ENCODE results near the gene OR51A4. TPM values are rescaled to one million over a fixed set of nuclear protein-coding genes. Genes with fewer than 3 reads are reported as not detected.
A peak's percentile ranks its signal among the peaks of the same experiment; 100 is the strongest.

OR51A4 gene
- total RNA-seq (2014; rRNA removed; shearing (Covaris generic)) (not detected in 2 replicates), polyA plus RNA-seq (2016; fragmentation: Nextera tagmentation; extraction: Ambion mirVana) (not detected in 2 replicates)

GRCh38 chr11:4947505-4947904, at the start of gene OR51A4:
Gene OR51A4, minus strand, starts transcription at chr11:4947605. Its CDS starts 505 bp downstream, at chr11:4947100.
- Histone ChIP-seq H3K4me1 (ENCODE audit: insufficient read depth) (no peaks in the 10 kb centered on the region), H2AFZ (no peak within 1 kb of the TSS), H3K4me3 (no peak within 1 kb of the TSS), H3K27me3 (replicated peaks; ENCODE audit: insufficient read depth) (no peaks in the 10 kb centered on the region), H3K9ac (no peak within 1 kb of the TSS), H3F3A (ENCODE audit: insufficient read depth) (no peaks in the 10 kb centered on the region), H3K9me2 (ENCODE audit: insufficient read depth) (no peaks in the 10 kb centered on the region), H3K36me3 (ENCODE audit: low read depth) (no peaks in the 10 kb centered on the region), H4K20me1 (ENCODE audit: insufficient read depth) (no peaks in the 10 kb centered on the region), H3K9me3 (ENCODE audit: low read depth) (no peaks in the 10 kb centered on the region), H3K4me2 (ENCODE audit: unreplicated experiment) (no peak within 1 kb of the TSS), H3K27ac (no peak within 1 kb of the TSS), H3K79me2 (ENCODE audit: insufficient read depth) (no peaks in the 10 kb centered on the region)
- TF ChIP-seq EZH2 (IDR thresholded peaks at IDR 0.05; ENCODE audit: insufficient read depth, poor library complexity, severe bottlenecking) (no peak), EZH2phosphoT487 (IDR thresholded peaks at IDR 0.05; ENCODE audit: insufficient read depth, low read depth) (no peak)
- in situ Hi-C loops (cut with MboI): no loop called here
- no peak for DNase-seq

GRCh38 chr11:4994551-4994950, 47.1 kb upstream of the OR51A4 start, which contains the start of gene OR51L1:
Gene OR51L1, plus strand, starts transcription at chr11:4994851. Its CDS starts 4,132 bp downstream, at chr11:4998983.
- no peak within 1 kb of the TSS for H3K9ac ChIP-seq
- H3K4me2 ChIP-seq (ENCODE audit: unreplicated experiment): no peak within 1 kb of the TSS
- H2AFZ ChIP-seq: no peak within 1 kb of the TSS
- no peak for DNase-seq
- no peaks in the 10 kb centered on the region for H3K4me1 ChIP-seq (ENCODE audit: insufficient read depth)
- no peaks in the 10 kb centered on the region for H3K27me3 ChIP-seq (replicated peaks; ENCODE audit: insufficient read depth)
- in situ Hi-C loops (cut with MboI): loop anchor here (25.0 kb wide), 1 partner anchor 807 kb away; no protein-coding TSS in a partner anchor
- no peaks in the 10 kb centered on the region for H3F3A ChIP-seq (ENCODE audit: insufficient read depth)
- no peaks in the 10 kb centered on the region for H4K20me1 ChIP-seq (ENCODE audit: insufficient read depth)
- H3K9me3 ChIP-seq (ENCODE audit: low read depth): no peaks in the 10 kb centered on the region
- no peak for TF ChIP-seq EZH2 (IDR thresholded peaks at IDR 0.05; ENCODE audit: insufficient read depth, poor library complexity, severe bottlenecking)
- no peak for TF ChIP-seq EZH2phosphoT487 (IDR thresholded peaks at IDR 0.05; ENCODE audit: insufficient read depth, low read depth)
- H3K27ac ChIP-seq: no peak within 1 kb of the TSS
- no peaks in the 10 kb centered on the region for H3K79me2 ChIP-seq (ENCODE audit: insufficient read depth)
- no peaks in the 10 kb centered on the region for H3K36me3 ChIP-seq (ENCODE audit: low read depth)
- no peak within 1 kb of the TSS for H3K4me3 ChIP-seq
- WGBS, 2 experiments (ENCODE audit: low coverage in 1 of 2, low lambda C conversion rate in 2 of 2, missing lambda C conversion rate in 2 of 2): 13 to 26% methylated on average over 2 of the region's 2 CpGs
- no peaks in the 10 kb centered on the region for H3K9me2 ChIP-seq (ENCODE audit: insufficient read depth)

- Histone ChIP-seq H3F3A (ENCODE audit: insufficient read depth) (no peaks in the 10 kb centered on the region), H3K27ac (no peak overlapping the region), H4K20me1 (ENCODE audit: insufficient read depth) (no peaks in the 10 kb centered on the region), H2AFZ (no peak overlapping the region), H3K9me3 (ENCODE audit: low read depth) (no peaks in the 10 kb centered on the region), H3K4me1 (ENCODE audit: insufficient read depth) (no peaks in the 10 kb centered on the region), H3K4me3 (no peak overlapping the region), H3K9me2 (ENCODE audit: insufficient read depth) (no peaks in the 10 kb centered on the region), H3K27me3 (replicated peaks; ENCODE audit: insufficient read depth) (no peaks in the 10 kb centered on the region), H3K4me2 (ENCODE audit: unreplicated experiment) (no peak overlapping the region), H3K79me2 (ENCODE audit: insufficient read depth) (no peaks in the 10 kb centered on the region), H3K36me3 (ENCODE audit: low read depth) (no peaks in the 10 kb centered on the region), H3K9ac (no peak overlapping the region)
- peak; percentile 7 for DNase-seq
- TF ChIP-seq EZH2phosphoT487 (IDR thresholded peaks at IDR 0.05; ENCODE audit: insufficient read depth, low read depth) (no peak), EZH2 (IDR thresholded peaks at IDR 0.05; ENCODE audit: insufficient read depth, poor library complexity, severe bottlenecking) (no peak)
- in situ Hi-C loops (cut with MboI): loop anchor here (25.0 kb wide), 1 partner anchor 804 kb away; no protein-coding TSS in a partner anchor
- WGBS, 2 experiments (ENCODE audit: low coverage in 1 of 2, low lambda C conversion rate in 2 of 2, missing lambda C conversion rate in 2 of 2): 4 to 5% methylated on average over 1 of the region's 1 CpG
Observed at GRCh38 chr11:4991060-4991459, 43.7 kb upstream of the OR51A4 start.

GRCh38 chr11:4983841-4984240, 36.4 kb upstream of the OR51A4 start:
- 9 to 14% methylated on average over 6 of the region's 6 CpGs for WGBS, 2 experiments (ENCODE audit: low coverage in 1 of 2, low lambda C conversion rate in 2 of 2, missing lambda C conversion rate in 2 of 2)
- in situ Hi-C loops (cut with MboI): loop anchor here (25.0 kb wide), 1 partner anchor 797 kb away; no protein-coding TSS in a partner anchor

More at GRCh38 chr11:4983841-4984240, 36.4 kb upstream of the OR51A4 start:
- Histone ChIP-seq H3K4me3 (no peak overlapping the region), H3K9me3 (ENCODE audit: low read depth) (no peaks in the 10 kb centered on the region), H4K20me1 (ENCODE audit: insufficient read depth) (no peaks in the 10 kb centered on the region), H3K79me2 (ENCODE audit: insufficient read depth) (no peaks in the 10 kb centered on the region), H3K27ac (no peak overlapping the region), H3K27me3 (replicated peaks; ENCODE audit: insufficient read depth) (no peaks in the 10 kb centered on the region), H3K9me2 (ENCODE audit: insufficient read depth) (no peaks in the 10 kb centered on the region), H2AFZ (no peak overlapping the region), H3F3A (ENCODE audit: insufficient read depth) (no peaks in the 10 kb centered on the region), H3K9ac (no peak overlapping the region), H3K4me2 (ENCODE audit: unreplicated experiment) (no peak overlapping the region), H3K4me1 (ENCODE audit: insufficient read depth) (no peaks in the 10 kb centered on the region), H3K36me3 (ENCODE audit: low read depth) (no peaks in the 10 kb centered on the region)
- DNase-seq: no peak
- no peak for TF ChIP-seq EZH2phosphoT487 (IDR thresholded peaks at IDR 0.05; ENCODE audit: insufficient read depth, low read depth)
- TF ChIP-seq EZH2 (IDR thresholded peaks at IDR 0.05; ENCODE audit: insufficient read depth, poor library complexity, severe bottlenecking): no peak
